ENCODE data around the gene LRP8. TPM values are rescaled to one million over a fixed set of nuclear protein-coding genes. Genes with fewer than 3 reads are reported as not detected.

LRP8 gene
- total RNA-seq, 2 donors from 2014 or later, result 39.8 to 43.7 TPM

GRCh38 chr1:53345996-53346813 lies 18.3 kb upstream of the LRP8 start:
- H3K9me3 Mint-ChIP-seq, result peaks cover 0 to 13% of the 10 kb centered on the region in 2 donors
- DNase-seq (ENCODE audit: low spot score in 2 of 2) (no peak), ATAC-seq (no peak)
- H3K27ac Mint-ChIP-seq, result no peak overlapping the region
- H3K36me3 Mint-ChIP-seq, result peaks cover 0 to 11% of the 10 kb centered on the region in 2 donors

GRCh38 chr1:53344921-53345838 lies 17.3 kb upstream of the LRP8 start:
- no peak for ATAC-seq
- peaks cover 0 to 23% of the 10 kb centered on the region in 2 donors for H3K9me3 Mint-ChIP-seq
- DNase-seq (ENCODE audit: low spot score in 2 of 2), result no peak
- no peak overlapping the region for H3K27ac Mint-ChIP-seq
- peaks cover 0 to 22% of the 10 kb centered on the region in 2 donors for H3K36me3 Mint-ChIP-seq

- peak overlapping the region in 1 of 2 donors; percentile 6 for H3K27ac Mint-ChIP-seq
- DNase-seq (ENCODE audit: low spot score in 2 of 2), result no peak
These were observed 16.2 kb upstream of the LRP8 start for GRCh38 chr1:53343831-53344668.

GRCh38 chr1:53342735-53343470 lies 15.0 kb upstream of the LRP8 start:
- DNase-seq (ENCODE audit: low spot score in 2 of 2) (no peak), ATAC-seq (no peak)
- H3K27ac Mint-ChIP-seq, result no peak overlapping the region
- peaks cover 0 to 25% of the 10 kb centered on the region in 2 donors for H3K9me3 Mint-ChIP-seq
- peaks cover 0 to 26% of the 10 kb centered on the region in 2 donors for H3K36me3 Mint-ChIP-seq

More at GRCh38 chr1:53343831-53344668, 16.2 kb upstream of the LRP8 start:
- peaks cover 0 to 26% of the 10 kb centered on the region in 2 donors for H3K36me3 Mint-ChIP-seq
- ATAC-seq, result no peak
- H3K9me3 Mint-ChIP-seq, result peaks cover 0 to 25% of the 10 kb centered on the region in 2 donors

GRCh38 chr1:53341961-53342707 lies 14.3 kb upstream of the LRP8 start:
- peaks cover 0 to 26% of the 10 kb centered on the region in 2 donors for H3K36me3 Mint-ChIP-seq
- peak overlapping the region in 1 of 2 donors; percentile 78 for H3K27ac Mint-ChIP-seq
- peaks cover 0 to 25% of the 10 kb centered on the region in 2 donors for H3K9me3 Mint-ChIP-seq
- DNase-seq (ENCODE audit: low spot score in 2 of 2) (peak in 1 of 2 donors; percentile 46), ATAC-seq (no peak)

- ATAC-seq, result no peak
- Mint-ChIP-seq H3K9me3 (peaks cover 0 to 25% of the 10 kb centered on the region in 2 donors), H3K36me3 (peaks cover 0 to 26% of the 10 kb centered on the region in 2 donors), H3K27ac (peak overlapping the region in 1 of 2 donors; percentile 78)
- DNase-seq (ENCODE audit: low spot score in 2 of 2), result peak in 1 of 2 donors; percentile 42
These were observed 13.6 kb upstream of the LRP8 start for GRCh38 chr1:53341521-53341895.

- peak in 1 of 2 donors; percentile 77 for DNase-seq (ENCODE audit: low spot score in 2 of 2)
- H3K27ac Mint-ChIP-seq, result peak overlapping the region in 1 of 2 donors; percentile 78
- H3K9me3 Mint-ChIP-seq, result peaks cover 0 to 25% of the 10 kb centered on the region in 2 donors
- peaks cover 0 to 30% of the 10 kb centered on the region in 2 donors for H3K36me3 Mint-ChIP-seq
- peak; percentile 90 to 95 for ATAC-seq
These were observed 13.0 kb upstream of the LRP8 start for GRCh38 chr1:53340660-53341520.

- peaks cover 0 to 40% of the 10 kb centered on the region in 2 donors for H3K36me3 Mint-ChIP-seq
- H3K27ac Mint-ChIP-seq, result peak overlapping the region; percentile 24 to 78
- peaks cover 0 to 25% of the 10 kb centered on the region in 2 donors for H3K9me3 Mint-ChIP-seq
- peak in 1 of 2 donors; percentile 41 for DNase-seq (ENCODE audit: low spot score in 2 of 2)
- ATAC-seq, result no peak
These were observed 12.1 kb upstream of the LRP8 start for GRCh38 chr1:53339736-53340635.

- Mint-ChIP-seq H3K9me3 (peaks cover 0 to 25% of the 10 kb centered on the region in 2 donors), H3K27ac (no peak overlapping the region), H3K36me3 (peaks cover 0 to 43% of the 10 kb centered on the region in 2 donors)
- ATAC-seq, result no peak
- no peak for DNase-seq (ENCODE audit: low spot score in 2 of 2)
These were observed 10.6 kb upstream of the LRP8 start for GRCh38 chr1:53338423-53338822.

GRCh38 chr1:53337499-53337898 lies 9.6 kb upstream of the LRP8 start:
- H3K9me3 Mint-ChIP-seq, result peaks cover 0 to 22% of the 10 kb centered on the region in 2 donors
- ATAC-seq (no peak), DNase-seq (ENCODE audit: low spot score in 2 of 2) (no peak)
- H3K36me3 Mint-ChIP-seq, result peaks cover 0 to 43% of the 10 kb centered on the region in 2 donors
- no peak overlapping the region for H3K27ac Mint-ChIP-seq

- H3K36me3 Mint-ChIP-seq, result peaks cover 0 to 35% of the 10 kb centered on the region in 2 donors
- no peak for DNase-seq (ENCODE audit: low spot score in 2 of 2)
- peaks cover 0 to 11% of the 10 kb centered on the region in 2 donors for H3K9me3 Mint-ChIP-seq
- no peak overlapping the region for H3K27ac Mint-ChIP-seq
- ATAC-seq, result no peak
These were observed 8.3 kb upstream of the LRP8 start for GRCh38 chr1:53336146-53336545.

- H3K27ac Mint-ChIP-seq, result no peak overlapping the region
- H3K9me3 Mint-ChIP-seq, result peaks cover 0 to 7% of the 10 kb centered on the region in 2 donors
These were observed 7.8 kb upstream of the LRP8 start for GRCh38 chr1:53335661-53336060.

GRCh38 chr1:53334781-53335180 lies 6.9 kb upstream of the LRP8 start:
- peak overlapping the region in 1 of 2 donors; percentile 69 for H3K27ac Mint-ChIP-seq
- no peaks in the 10 kb centered on the region for H3K9me3 Mint-ChIP-seq
- no peak for ATAC-seq
- DNase-seq (ENCODE audit: low spot score in 2 of 2), result no peak
- H3K36me3 Mint-ChIP-seq, result peaks cover 0 to 21% of the 10 kb centered on the region in 2 donors

More at GRCh38 chr1:53335661-53336060, 7.8 kb upstream of the LRP8 start:
- H3K36me3 Mint-ChIP-seq, result peaks cover 0 to 30% of the 10 kb centered on the region in 2 donors
- ATAC-seq (no peak), DNase-seq (ENCODE audit: low spot score in 2 of 2) (no peak)

Data from activated naive CD4-positive, alpha-beta T cell treated with anti-CD3 and anti-CD28 coated beads, Interleukin-2, amount 50 U/mL, for 72 hours (primary cell).